NCI-H460 (cell line): ENCODE measurements around the gene MAPK8. TPM values are rescaled to one million over a fixed set of nuclear protein-coding genes. Genes with fewer than 3 reads are reported as not detected.
"Not testable (repeated sequence)": the region's sequence is repeated elsewhere in the genome, so short reads cannot be mapped to it uniquely, and the experiment has no call there.

Experiments
- DNase-seq: peaks from one replicate; pipeline ENCODE4 v3.0.0-alpha.2; 2016; ENCODE audit warnings: low read depth; ENCODE audit errors: extremely low read depth
- total RNA-seq: library from RNA; depleted of rRNA; stranded (reverse); fragments of >200 nt; shearing (Covaris generic); gene quantifications from 2 replicates; pipeline ENCODE4 v1.2.3, GENCODE V29; 2014

MAPK8 gene
- total RNA-seq, 1 experiment from 2014 or later, result 57.7 TPM

DNA sequence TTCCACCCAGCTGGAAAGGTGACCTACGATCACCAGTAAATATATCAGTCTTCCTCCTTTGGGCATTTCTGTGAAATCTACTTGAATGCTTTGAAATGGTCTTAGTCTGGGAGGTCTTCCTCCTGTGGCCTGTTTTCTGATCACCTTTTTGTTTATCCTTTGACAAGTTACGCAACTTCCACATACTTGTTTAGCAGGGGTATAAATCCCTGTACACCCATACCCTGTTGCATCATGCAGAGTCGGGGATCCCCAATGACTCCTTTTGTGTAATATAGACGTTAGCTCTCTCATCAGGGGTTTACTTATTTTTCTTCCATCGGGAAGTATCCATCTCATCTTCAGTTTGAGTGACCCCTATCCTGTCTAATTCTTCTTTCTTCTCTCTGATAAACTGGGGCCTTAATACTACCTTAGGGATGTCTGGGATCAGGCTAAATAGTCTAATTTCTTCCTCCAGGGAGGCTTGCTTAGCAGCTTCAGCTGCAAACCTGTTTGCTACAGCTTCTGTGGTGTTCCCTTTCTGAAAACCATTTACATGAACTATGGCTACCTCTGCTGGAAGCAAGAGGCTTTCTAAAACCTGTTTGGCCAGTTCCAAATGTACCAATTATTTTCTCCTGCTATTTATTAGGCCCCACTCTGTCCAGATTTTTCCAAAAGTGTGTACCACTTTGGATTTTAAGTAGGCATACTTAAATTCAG, 25.8 kb downstream of the MAPK8 start:
- no peak for DNase-seq

DNA sequence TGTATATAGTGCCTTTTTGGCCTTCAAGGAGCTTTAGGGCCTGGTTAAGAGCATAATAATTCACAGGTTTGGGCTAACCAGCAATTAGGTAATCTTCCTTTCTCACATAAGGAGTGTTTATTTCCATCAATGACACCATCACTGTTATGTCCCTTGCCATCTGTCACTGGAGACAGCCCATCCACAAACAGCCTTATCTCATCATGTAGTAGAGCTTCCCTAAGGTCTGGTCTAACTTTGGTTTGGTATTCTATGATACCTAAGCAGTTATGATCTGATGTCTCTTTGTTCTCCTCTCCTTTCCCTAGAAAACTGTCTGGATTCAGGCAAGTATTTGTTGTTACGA, 26.4 kb downstream of the MAPK8 start:
- no peak for DNase-seq

GRCh38 chr10:48333856-48334255, 27.4 kb downstream of the MAPK8 start:
- DNase-seq, result no peak

DNA sequence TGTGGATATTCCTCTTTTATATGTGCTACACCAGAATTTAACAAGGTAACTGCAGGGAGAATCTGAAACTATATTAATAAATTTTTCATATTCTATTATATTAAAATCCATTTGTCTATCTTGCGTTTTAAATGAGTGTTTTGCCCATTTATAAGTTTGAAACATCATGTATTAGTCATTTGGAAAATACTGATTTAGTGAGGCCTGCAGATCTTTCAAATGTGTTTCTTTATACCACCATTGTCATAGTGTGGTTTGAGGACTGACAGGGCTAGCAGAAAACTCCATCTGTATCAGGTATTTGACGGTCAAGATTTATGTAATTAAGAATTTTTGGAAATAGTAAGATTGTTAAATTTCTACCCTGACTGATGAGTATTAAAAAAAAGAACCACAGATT, 29.3 kb downstream of the MAPK8 start:
- no peak for DNase-seq

DNA sequence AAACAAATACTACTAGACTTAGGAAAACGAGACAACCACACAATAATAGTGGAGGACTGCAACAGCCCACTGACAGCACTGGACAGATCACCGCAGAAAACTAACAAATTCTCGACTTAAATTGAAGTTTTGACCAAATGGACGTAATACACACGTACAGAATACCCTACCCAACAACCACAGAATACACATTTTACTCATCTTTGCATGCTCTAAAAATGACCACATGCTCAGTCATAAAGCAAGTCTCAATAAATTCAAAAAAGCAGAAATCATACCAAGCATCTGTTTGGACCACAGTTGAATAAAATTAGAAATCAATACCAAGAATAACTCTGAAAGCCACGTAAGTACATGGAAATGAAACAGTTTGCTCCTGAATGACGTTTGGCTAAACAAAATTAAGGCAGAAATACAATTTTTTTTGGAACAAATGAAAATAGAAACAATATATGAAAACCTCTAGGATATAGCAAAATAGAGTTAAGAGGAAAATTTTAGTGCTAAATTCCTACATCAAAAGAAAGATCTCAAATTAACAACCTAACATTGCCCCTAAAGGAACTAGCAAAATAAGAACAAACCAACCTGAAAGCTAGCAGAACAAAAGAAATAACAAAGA, 30.6 kb downstream of the MAPK8 start:
- DNase-seq, result no peak

- no peak for DNase-seq
These were observed 34.3 kb downstream of the MAPK8 start for GRCh38 chr10:48340734-48341133.

GRCh38 chr10:48343106-48343505, 36.6 kb downstream of the MAPK8 start:
- DNase-seq, result no peak

DNA sequence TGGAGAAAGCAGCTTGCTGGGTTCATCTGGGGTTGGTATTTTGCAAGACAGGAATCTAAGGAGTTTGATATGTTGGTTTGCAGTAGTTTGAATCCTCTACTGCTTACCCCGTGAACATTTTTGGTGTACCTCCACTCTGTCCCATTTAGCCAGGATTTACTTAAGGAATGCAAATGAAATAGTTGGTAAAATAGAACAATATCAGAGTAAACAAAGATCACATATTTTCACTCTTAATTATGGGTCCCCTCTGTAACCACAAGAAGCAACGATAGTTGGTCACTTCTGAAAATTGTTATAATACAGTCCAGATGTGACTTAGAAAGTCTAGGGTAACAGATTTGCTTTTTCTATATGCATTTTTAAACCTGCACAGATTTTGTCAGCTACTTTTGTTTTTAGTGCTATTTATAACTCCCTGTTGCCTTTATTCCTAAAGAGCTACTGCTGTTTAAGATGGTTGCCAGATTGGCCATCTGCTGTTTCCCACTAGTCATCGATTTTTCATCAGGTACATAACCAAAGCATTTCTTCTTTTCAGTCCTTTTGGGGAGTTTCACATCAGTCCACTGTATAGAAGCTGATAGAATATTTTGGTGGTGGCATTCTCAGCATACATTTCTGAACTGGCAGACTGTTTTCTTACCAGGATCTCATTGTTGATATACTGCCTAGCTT, 37.6 kb downstream of the MAPK8 start:
- DNase-seq, result no peak

DNA sequence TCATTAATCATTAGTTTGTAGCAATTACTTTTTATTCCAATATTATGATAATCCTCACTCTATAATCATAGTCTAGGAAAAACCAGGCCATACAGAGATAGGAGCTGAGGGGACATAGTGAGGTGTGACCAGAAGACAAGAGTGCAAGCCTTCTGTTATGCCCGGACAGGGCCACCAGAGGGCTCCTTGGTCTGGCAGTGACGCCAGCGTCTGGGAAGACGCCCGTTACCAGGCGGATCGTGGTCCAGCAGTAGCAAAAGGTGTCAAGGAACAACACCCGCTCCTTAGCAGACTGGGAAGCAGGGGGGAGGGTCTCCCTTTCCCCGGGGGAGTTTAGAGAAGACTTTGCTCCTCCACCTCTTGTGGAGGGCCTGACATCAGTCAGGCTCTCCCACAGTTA, 39.8 kb downstream of the MAPK8 start:
- not testable (repeated sequence) for DNase-seq

- not testable (repeated sequence) for DNase-seq
These were observed 41.1 kb downstream of the MAPK8 start for GRCh38 chr10:48347539-48347938.

DNA sequence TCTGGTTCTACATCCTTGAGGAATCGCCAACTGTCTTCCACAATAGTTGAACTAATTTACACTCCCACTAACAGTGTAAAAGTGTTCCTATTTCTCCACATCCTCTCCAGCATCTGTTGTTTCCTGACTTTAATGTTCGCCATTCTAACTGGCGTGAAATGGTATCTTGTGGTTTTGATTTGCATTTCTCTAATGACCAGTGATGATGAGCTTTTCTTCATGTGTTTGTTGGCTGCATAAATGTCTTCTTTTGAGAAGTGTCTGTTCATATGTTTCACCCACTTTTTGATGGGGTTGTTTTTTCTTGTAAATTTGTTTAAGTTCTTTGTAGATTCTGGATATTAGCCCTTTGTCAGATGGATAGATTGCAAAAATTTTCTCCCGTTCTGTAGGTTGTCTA, 41.5 kb downstream of the MAPK8 start:
- DNase-seq, result not testable (repeated sequence)

- no peak for DNase-seq
These were observed 46.8 kb downstream of the MAPK8 start for GRCh38 chr10:48353246-48353645.

GRCh38 chr10:48357631-48358030, 51.2 kb downstream of the MAPK8 start:
- no peak for DNase-seq

DNA sequence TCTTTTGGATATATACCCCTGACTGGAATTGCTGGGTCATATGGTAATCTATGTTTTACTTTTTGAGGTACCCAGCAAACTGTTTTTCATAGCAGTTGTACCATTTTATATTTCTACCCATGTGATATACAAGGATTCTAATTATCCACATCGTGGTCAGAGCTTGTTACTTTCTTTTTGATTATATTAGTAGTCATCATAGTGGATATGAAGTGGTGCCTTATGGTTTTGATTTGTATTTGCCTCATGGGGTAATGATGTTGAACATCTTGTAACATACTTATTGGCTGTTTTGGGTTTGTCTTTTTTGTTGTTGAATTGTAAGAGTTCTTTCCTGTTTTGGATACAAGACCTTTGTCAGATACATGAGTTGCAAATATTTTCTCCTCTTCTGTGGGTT, 51.7 kb downstream of the MAPK8 start:
- no peak for DNase-seq

- no peak for DNase-seq
These were observed 52.4 kb downstream of the MAPK8 start for GRCh38 chr10:48358838-48359237.

DNA sequence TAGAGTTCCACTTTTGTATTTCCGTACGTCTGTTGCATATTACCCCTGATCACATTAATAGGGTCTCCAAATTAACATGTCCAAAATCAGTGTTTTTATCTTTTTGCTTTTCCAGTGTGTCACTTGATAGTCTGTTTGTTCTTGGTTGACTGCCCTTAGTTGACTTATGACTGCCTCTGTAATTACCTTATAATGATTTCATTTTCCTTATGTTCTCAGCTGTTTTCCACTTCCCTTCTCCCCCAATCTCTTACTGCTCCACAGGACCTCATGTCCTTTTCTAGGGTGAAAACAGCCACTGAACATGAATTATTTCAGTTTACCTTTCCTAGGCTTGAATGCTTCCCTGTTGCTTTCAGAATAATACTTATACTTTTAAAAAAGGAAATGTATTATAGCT, 54.7 kb downstream of the MAPK8 start:
- DNase-seq, result no peak

DNA sequence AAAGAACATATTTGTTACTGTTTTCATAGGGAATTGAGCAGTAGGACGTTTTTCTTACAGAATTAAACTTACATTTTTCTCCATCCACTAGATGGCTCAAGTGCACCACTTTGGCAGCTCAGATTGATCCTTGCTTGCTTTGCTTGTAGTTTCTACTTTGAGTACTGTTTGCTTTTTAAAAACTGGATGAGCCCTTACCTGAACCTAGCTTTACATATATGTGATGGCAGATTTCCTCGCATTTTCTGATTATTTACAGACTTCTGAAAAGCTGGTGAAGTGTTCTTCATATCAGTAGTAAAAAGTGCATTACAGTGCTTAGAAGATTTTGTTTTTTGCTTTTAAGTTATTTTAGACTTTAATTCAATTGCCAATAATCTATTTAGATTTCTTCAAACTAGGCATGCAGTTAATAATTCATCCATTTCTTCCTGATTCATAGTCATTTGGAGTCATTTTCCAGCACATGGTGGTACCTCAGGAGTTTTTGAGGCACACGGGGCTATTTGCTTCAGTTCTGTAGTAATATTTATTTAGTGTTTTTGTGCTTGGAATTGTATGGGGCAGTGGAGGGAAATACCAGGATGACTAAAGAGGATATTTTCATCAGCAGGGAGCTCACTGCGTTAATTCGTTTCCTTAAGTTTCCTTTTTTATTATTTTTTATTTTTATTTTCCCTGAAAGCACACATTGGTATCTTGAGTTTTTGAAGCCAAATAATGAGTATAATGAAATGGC, 57.3 kb downstream of the MAPK8 start:
- DNase-seq, result peak; percentile 64

DNA sequence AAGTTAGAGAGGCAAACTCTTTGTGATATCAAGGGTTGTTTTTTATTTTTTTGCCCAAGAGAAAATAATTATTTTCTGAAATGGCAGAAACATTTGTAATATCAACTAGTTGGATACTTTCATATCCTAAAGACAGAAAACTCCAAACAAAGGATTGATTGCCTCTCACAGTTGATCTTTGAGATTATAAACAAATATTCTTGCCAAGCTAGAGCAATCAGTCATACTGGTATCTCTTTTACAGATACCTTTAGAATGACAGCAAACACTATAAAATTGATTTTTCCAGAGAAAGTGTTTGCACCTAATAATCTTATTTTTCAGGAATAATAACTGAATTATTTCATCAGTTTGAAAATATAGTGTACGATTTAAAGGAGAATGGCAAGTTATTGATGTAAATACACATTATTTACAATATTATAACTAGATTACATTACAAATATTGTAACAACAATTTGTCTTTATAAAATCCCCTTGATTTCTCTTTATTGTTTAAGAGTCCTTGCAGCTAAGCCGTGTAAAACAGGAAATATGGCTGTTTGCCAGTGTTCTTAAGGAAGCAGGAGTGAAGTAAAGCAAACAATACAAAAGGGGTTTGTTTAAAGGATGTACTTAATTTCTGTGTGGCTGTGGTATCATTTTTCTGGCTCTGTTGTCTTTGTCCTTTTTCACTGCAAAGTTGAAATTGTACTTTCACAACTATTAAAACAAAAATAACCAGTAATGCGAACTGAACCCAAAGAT, 58.4 kb downstream of the MAPK8 start:
- no peak for DNase-seq

- DNase-seq, result no peak
These were observed 59.2 kb downstream of the MAPK8 start for GRCh38 chr10:48365668-48366067.

GRCh38 chr10:48366261-48366660, 59.8 kb downstream of the MAPK8 start:
- DNase-seq, result no peak

- no peak for DNase-seq
These were observed 63.0 kb downstream of the MAPK8 start for GRCh38 chr10:48369501-48369900.
